K562 (cell line): Measurements from ENCODE around the gene DUS1L. TPM values are rescaled to one million over a fixed set of nuclear protein-coding genes. Genes with fewer than 3 reads are reported as not detected.

Experiments
- EHMT2 ChIP-seq: fragments of 450-650 bp; IDR thresholded peaks from 2 replicates; pipeline ENCODE4 v1.6.1; 2018; ENCODE audit warnings: antibody characterized with exemption
- HNRNPH1 ChIP-seq: fragments of 200-400 bp; formaldehyde crosslinking; optimal IDR thresholded peaks from 2 replicates; pipeline ENCODE3; 2017; ENCODE audit warnings: low read depth, mild to moderate bottlenecking, low read length, moderate library complexity
- JUNB ChIP-seq: fragments of 450-650 bp; formaldehyde crosslinking; conservative IDR thresholded peaks from 2 replicates; pipeline ENCODE4 v1.4.0; 2020; ENCODE audit warnings: mild to moderate bottlenecking
- LCOR ChIP-seq: sonication (generic); formaldehyde crosslinking; IDR thresholded peaks from 2 replicates; pipeline ENCODE4 v1.8.0; 2022; ENCODE audit warnings: mild to moderate bottlenecking, missing genetic modification reagents
- MIER1 ChIP-seq: fragments of 450-650 bp; IDR thresholded peaks from 2 replicates; pipeline ENCODE4 v1.6.1; 2016; ENCODE audit warnings: antibody characterized with exemption, mild to moderate bottlenecking, low read depth
- NCOA6 ChIP-seq: fragments of 450-650 bp; IDR thresholded peaks from 2 replicates; pipeline ENCODE4 v1.6.1; 2017; ENCODE audit warnings: mild to moderate bottlenecking
- RBM14 ChIP-seq: fragments of 200-400 bp; formaldehyde crosslinking; IDR thresholded peaks from 2 replicates; pipeline ENCODE4 v1.6.1; 2018; ENCODE audit warnings: low read depth, mild to moderate bottlenecking, low read length, moderate library complexity, borderline replicate concordance; ENCODE audit not compliant: insufficient read depth
- RBM22 ChIP-seq: fragments of 200-400 bp; formaldehyde crosslinking; IDR thresholded peaks from 2 replicates; pipeline ENCODE4 v1.6.1; 2018; ENCODE audit warnings: low read length, low read depth; ENCODE audit not compliant: poor library complexity, severe bottlenecking
- RBM25 ChIP-seq: fragments of 200-400 bp; formaldehyde crosslinking; IDR thresholded peaks from 2 replicates; pipeline ENCODE4 v1.6.1; 2018; ENCODE audit warnings: low read length, low read depth, moderate library complexity; ENCODE audit not compliant: severe bottlenecking
- SIRT6 ChIP-seq: IDR thresholded peaks from one replicate; pipeline ENCODE4 v1.6.1; 2012; ENCODE audit warnings: low read depth, mild to moderate bottlenecking, control low read depth, inconsistent platforms, low read length, moderate library complexity
- WHSC1 ChIP-seq: IDR thresholded peaks from one replicate; pipeline ENCODE4 v1.6.1; 2012; ENCODE audit warnings: low read length, control low read depth, inconsistent platforms
- ZEB2 ChIP-seq: fragments of 450-650 bp; IDR thresholded peaks from 2 replicates; pipeline ENCODE4 v1.6.1; 2016
- ZKSCAN1 ChIP-seq: fragments of 150-350 bp; IDR thresholded peaks from 2 replicates; pipeline ENCODE4 v1.6.1; 2016; ENCODE audit warnings: low read depth, low read length
- ZNF197 ChIP-seq: fragments of 200-800 bp; sonication (Bioruptor generic); IDR thresholded peaks from 2 replicates; pipeline ENCODE4 v1.6.1; 2016; ENCODE audit warnings: low read depth, missing genetic modification characterization, missing compliant biosample characterization
- ZNF212 ChIP-seq: fragments of 450-650 bp; formaldehyde crosslinking; IDR thresholded peaks from 2 replicates; pipeline ENCODE4 v1.4.0; 2020; ENCODE audit warnings: mild to moderate bottlenecking
- ZNF354B ChIP-seq: fragments of 250-450 bp; sonication (Bioruptor Pico); IDR thresholded peaks from 2 replicates; pipeline ENCODE4 v1.4.0; 2020
- ZNF695 ChIP-seq: fragments of 450-650 bp; formaldehyde crosslinking; IDR thresholded peaks from 2 replicates; pipeline ENCODE4 v1.4.0; 2020; ENCODE audit warnings: mild to moderate bottlenecking, moderate library complexity
- polyA plus RNA-seq, 8 experiments: library from polyadenylated mRNA; depleted of rRNA in 4 of 8; stranded (reverse) in 5 of 8; unstranded in 3 of 8; fragments of >200 nt; fragmentation: Nextera tagmentation in 2 of 8; fragmentation: Illumina TruSeq in 1 of 8; extraction: Ambion mirVana in 2 of 8; extraction: Trizol in 1 of 8; gene quantifications; 2 replicates each; pipeline versions ENCODE4 v1.2.1 to v1.2.3, GENCODE V29; 2011 to 2014; ENCODE audit warnings: inconsistent platforms in 1 of 8, missing spikeins in 1 of 8
- total RNA-seq, 7 experiments: library from RNA; depleted of rRNA in 6 of 7; stranded (reverse); fragments of >200 nt in 6 of 7; fragmentation: Illumina TruSeq in 2 of 7; extraction: Trizol in 2 of 7; gene quantifications; 2 replicates each; pipeline versions ENCODE4 v1.2.1 to v1.2.3, GENCODE V29; 2011 to 2021; ENCODE audit warnings: low replicate concordance in 1 of 7
- TF ChIP-seq, protein P1 (sequence below): sonication (generic); formaldehyde crosslinking; IDR thresholded peaks from 2 replicates; pipeline ENCODE4 v1.5.0; 2020; ENCODE audit warnings: missing genetic modification reagents
- TF ChIP-seq, protein P2 (sequence below): fragments of 450-650 bp; formaldehyde crosslinking; IDR thresholded peaks from 2 replicates; pipeline ENCODE4 v1.4.0; 2022; ENCODE audit warnings: mild to moderate bottlenecking, moderate library complexity
- TF ChIP-seq, protein P3 (sequence below): fragments of 250-450 bp; sonication (Bioruptor Pico); IDR thresholded peaks from 2 replicates; pipeline ENCODE4 v1.9.0; 2021; ENCODE audit warnings: mild to moderate bottlenecking
- TF ChIP-seq, protein P4 (sequence below): fragments of 250-450 bp; sonication (Bioruptor Pico); IDR thresholded peaks from 2 replicates; pipeline ENCODE4 v1.5.0; 2021
- TF ChIP-seq, protein P5 (sequence below): fragments of 250-450 bp; sonication (Bioruptor Pico); IDR thresholded peaks from 2 replicates; pipeline ENCODE4 v1.8.0; 2021; ENCODE audit warnings: borderline replicate concordance, mild to moderate bottlenecking, moderate library complexity; ENCODE audit not compliant: poor library complexity, severe bottlenecking
- TF ChIP-seq, protein P6 (sequence below): sonication (generic); formaldehyde crosslinking; IDR thresholded peaks from 2 replicates; pipeline ENCODE4 v1.8.1; 2023; ENCODE audit warnings: mild to moderate bottlenecking, missing genetic modification reagents, moderate library complexity

DUS1L gene
- total and polyA plus RNA-seq, 9 of the 15 experiments (the other 6 are each of a cell fraction or from before 2014, with no cell fraction given): 7.8 to 210 (median 83.9) TPM

DNA sequence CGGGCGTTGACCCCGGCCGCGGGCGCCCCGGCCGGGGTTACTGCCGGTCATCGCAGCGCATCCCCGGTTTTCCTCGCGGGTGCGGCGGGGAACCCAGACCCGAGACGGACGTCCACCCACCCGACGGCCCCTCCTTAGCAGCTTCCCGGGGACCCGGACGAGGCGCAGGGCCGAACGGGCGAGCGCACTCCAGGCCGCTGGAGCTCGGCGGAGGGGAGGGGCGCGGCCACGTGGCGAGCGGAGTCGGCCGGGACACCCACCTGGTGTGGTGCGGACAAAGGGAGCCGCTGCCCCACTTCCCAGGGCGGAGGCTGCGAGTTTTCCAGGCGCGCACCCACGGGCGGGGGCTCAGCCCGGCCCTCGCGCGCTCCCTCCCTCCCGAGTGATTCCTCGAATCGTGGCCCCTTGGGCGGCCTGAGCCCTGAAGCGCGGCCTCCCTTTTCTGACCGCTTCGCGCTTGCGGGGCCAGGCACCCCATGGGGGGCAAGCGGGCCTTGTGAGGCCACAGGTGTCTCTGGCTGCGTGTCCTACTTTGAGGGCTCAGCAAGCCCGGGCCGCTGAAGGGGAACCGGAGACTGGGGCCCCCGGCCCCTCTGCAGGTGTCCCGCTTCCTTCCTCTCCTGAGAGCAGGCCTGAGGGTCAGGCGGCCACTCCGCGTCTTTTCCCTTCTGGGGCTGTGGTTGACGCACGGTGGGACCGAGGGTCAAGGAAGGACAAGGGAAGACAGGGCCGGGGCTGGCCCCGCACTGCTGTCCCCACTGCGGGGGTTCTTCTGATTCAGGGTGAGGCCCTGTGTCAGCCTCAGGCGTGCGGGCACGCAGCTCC lies 33.5 kb upstream of the DUS1L start (continued):
- TF ChIP-seq, protein P1, sequence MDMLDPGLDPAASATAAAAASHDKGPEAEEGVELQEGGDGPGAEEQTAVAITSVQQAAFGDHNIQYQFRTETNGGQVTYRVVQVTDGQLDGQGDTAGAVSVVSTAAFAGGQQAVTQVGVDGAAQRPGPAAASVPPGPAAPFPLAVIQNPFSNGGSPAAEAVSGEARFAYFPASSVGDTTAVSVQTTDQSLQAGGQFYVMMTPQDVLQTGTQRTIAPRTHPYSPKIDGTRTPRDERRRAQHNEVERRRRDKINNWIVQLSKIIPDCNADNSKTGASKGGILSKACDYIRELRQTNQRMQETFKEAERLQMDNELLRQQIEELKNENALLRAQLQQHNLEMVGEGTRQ (CRISPR knock-in tag): peak; percentile 66
- TF ChIP-seq SIRT6 (no peak), EHMT2 (no peak), NCOA6 (no peak), ZNF695 (CRISPR knock-in tag) (no peak), ZKSCAN1 (no peak), ZEB2 (no peak), JUNB (CRISPR knock-in tag) (no peak), RBM22 (no peak), WHSC1 (no peak), MIER1 (no peak), LCOR (CRISPR knock-in tag) (0 out of 2 replicates have a peak, but pooled peaks have one; percentile 80), RBM25 (no peak), ZNF354B (CRISPR knock-in tag) (no peak), ZNF197 (CRISPR knock-in tag) (no peak), RBM14 (no peak), HNRNPH1 (no peak), ZNF212 (CRISPR knock-in tag) (no peak)
- TF ChIP-seq, protein P2, sequence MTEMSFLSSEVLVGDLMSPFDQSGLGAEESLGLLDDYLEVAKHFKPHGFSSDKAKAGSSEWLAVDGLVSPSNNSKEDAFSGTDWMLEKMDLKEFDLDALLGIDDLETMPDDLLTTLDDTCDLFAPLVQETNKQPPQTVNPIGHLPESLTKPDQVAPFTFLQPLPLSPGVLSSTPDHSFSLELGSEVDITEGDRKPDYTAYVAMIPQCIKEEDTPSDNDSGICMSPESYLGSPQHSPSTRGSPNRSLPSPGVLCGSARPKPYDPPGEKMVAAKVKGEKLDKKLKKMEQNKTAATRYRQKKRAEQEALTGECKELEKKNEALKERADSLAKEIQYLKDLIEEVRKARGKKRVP: peak; percentile 4; the same call in 1 of the 2 replicates
- TF ChIP-seq, protein P3, sequence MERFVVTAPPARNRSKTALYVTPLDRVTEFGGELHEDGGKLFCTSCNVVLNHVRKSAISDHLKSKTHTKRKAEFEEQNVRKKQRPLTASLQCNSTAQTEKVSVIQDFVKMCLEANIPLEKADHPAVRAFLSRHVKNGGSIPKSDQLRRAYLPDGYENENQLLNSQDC (CRISPR knock-in tag): no peak
- TF ChIP-seq, protein P4, sequence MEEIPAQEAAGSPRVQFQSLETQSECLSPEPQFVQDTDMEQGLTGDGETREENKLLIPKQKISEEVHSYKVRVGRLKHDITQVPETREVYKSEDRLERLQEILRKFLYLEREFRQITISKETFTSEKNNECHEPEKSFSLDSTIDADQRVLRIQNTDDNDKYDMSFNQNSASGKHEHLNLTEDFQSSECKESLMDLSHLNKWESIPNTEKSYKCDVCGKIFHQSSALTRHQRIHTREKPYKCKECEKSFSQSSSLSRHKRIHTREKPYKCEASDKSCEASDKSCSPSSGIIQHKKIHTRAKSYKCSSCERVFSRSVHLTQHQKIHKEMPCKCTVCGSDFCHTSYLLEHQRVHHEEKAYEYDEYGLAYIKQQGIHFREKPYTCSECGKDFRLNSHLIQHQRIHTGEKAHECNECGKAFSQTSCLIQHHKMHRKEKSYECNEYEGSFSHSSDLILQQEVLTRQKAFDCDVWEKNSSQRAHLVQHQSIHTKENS (CRISPR knock-in tag): no peak
- TF ChIP-seq, protein P5, sequence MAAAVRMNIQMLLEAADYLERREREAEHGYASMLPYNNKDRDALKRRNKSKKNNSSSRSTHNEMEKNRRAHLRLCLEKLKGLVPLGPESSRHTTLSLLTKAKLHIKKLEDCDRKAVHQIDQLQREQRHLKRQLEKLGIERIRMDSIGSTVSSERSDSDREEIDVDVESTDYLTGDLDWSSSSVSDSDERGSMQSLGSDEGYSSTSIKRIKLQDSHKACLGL (CRISPR knock-in tag): peak; percentile 73
- TF ChIP-seq, protein P6, sequence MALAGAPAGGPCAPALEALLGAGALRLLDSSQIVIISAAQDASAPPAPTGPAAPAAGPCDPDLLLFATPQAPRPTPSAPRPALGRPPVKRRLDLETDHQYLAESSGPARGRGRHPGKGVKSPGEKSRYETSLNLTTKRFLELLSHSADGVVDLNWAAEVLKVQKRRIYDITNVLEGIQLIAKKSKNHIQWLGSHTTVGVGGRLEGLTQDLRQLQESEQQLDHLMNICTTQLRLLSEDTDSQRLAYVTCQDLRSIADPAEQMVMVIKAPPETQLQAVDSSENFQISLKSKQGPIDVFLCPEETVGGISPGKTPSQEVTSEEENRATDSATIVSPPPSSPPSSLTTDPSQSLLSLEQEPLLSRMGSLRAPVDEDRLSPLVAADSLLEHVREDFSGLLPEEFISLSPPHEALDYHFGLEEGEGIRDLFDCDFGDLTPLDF (CRISPR knock-in tag): peak; percentile 46
